GM18868 (cell line): Measurements from ENCODE around the gene FZD10.

ENCODE experiments used
- ATAC-seq: cut with Tn5 transposase; IDR thresholded peaks from one replicate; pipeline ENCODE4 v1.9.1; 2021; ENCODE audit warnings: mild to moderate bottlenecking, moderate library complexity; ENCODE audit not compliant: unreplicated experiment

FZD10 gene

GRCh38 chr12:130177635-130178242 lies 15.5 kb downstream of the FZD10 start:
- no peak for ATAC-seq

GRCh38 chr12:130178282-130178681 lies 16.0 kb downstream of the FZD10 start:
- no peak for ATAC-seq

GRCh38 chr12:130179191-130179590 lies 16.9 kb downstream of the FZD10 start:
- ATAC-seq = no peak

GRCh38 chr12:130179621-130180020 lies 17.4 kb downstream of the FZD10 start:
- ATAC-seq = no peak

- ATAC-seq = no peak
Measured at GRCh38 chr12:130181211-130181610, 18.9 kb downstream of the FZD10 start.

GRCh38 chr12:130183585-130184370 lies 21.5 kb downstream of the FZD10 start:
- ATAC-seq = no peak

- no peak for ATAC-seq
Measured at GRCh38 chr12:130184404-130185090, 22.3 kb downstream of the FZD10 start.

GRCh38 chr12:130185455-130186391 lies 23.5 kb downstream of the FZD10 start:
- no peak for ATAC-seq

- no peak for ATAC-seq
Measured at GRCh38 chr12:130186651-130187268, 24.5 kb downstream of the FZD10 start.

- no peak for ATAC-seq
Measured at GRCh38 chr12:130192642-130193345, 30.5 kb downstream of the FZD10 start.

GRCh38 chr12:130194154-130194553 lies 31.9 kb downstream of the FZD10 start:
- ATAC-seq = no peak

GRCh38 chr12:130195369-130195768 lies 33.1 kb downstream of the FZD10 start:
- no peak for ATAC-seq

GRCh38 chr12:130195776-130196175 lies 33.5 kb downstream of the FZD10 start:
- ATAC-seq = no peak

- ATAC-seq = no peak
Measured at GRCh38 chr12:130196827-130197226, 34.6 kb downstream of the FZD10 start.

- no peak for ATAC-seq
Measured at GRCh38 chr12:130198026-130198662, 35.9 kb downstream of the FZD10 start.

GRCh38 chr12:130198663-130199060 lies 36.4 kb downstream of the FZD10 start:
- no peak for ATAC-seq

GRCh38 chr12:130199581-130200390 lies 37.5 kb downstream of the FZD10 start:
- no peak for ATAC-seq

- ATAC-seq = no peak
Measured at GRCh38 chr12:130200445-130200844, 38.2 kb downstream of the FZD10 start.
